HCT116 (cell line): ENCODE data around the gene C19orf85. TPM values are rescaled to one million over a fixed set of nuclear protein-coding genes. Genes with fewer than 3 reads are reported as not detected.

Source experiments
- ATAC-seq: fragments of 200-7000 bp; cut with Tn5 transposase; 2 replicates; pipeline ENCODE4 v1.9.1; 2020; ENCODE audit warnings: mild to moderate bottlenecking, moderate library complexity
- BruUV-seq: library from RNA; stranded (reverse); fragments of 400-500 nt; replicated peaks from 2 replicates; lab custom pipeline; 2021; lab: Mats Ljungman, UMichigan
- CTCF ChIA-PET: fragments of 300-600 bp; sonication (Branson Sonifier 250); formaldehyde crosslinking; loops from one replicate; lab custom pipeline; 2021; ENCODE audit warnings: antibody characterized with exemption; lab: Charles Lee
- POLR2A ChIA-PET: fragments of 300-600, 350-600 bp; sonication (Branson Sonifier 250); formaldehyde crosslinking; loops from one replicate; lab custom pipeline; 2021; ENCODE audit warnings: antibody characterized with exemption; lab: Charles Lee
- RAD21 ChIA-PET, 2 experiments: fragments of 300-600 bp; sonication (Branson Sonifier 250); formaldehyde crosslinking; loops; one replicate each; lab custom pipeline; 2023; ENCODE audit warnings: low total read pairs in 2 of 2; ENCODE audit not compliant: uncharacterized antibody in 2 of 2, unreplicated experiment in 2 of 2, low non-redundant PET in 1 of 2; lab: Charles Lee
- DNase-seq: peaks from one replicate; pipeline ENCODE4 v3.0.0-alpha.2; 2010; ENCODE audit warnings: low read depth, low spot score
- H2AFZ ChIP-seq: fragments of 200-600 bp; shearing (Covaris generic), sonication (generic); 2 replicates; pipeline ENCODE4 v1.6.1; 2017; ENCODE audit warnings: low read depth, mixed run types, mixed read lengths, antibody characterized with exemption, low read length; ENCODE audit not compliant: poor library complexity, severe bottlenecking
- H3K27ac ChIP-seq: 2 replicates; pipeline ENCODE4 v1.5.1; 2012; ENCODE audit warnings: low read depth, low read length
- H3K27me3 ChIP-seq: fragments of 200-600 bp; sonication (generic); 2 replicates; pipeline ENCODE4 v1.6.1; 2016; ENCODE audit warnings: mixed run types, low read length, mixed read lengths; ENCODE audit not compliant: insufficient read depth
- H3K36me3 ChIP-seq, 2 experiments: fragments of 200-500 bp in 1 of 2; fragments of 200-600 bp in 1 of 2; sonication (Bioruptor generic) in 1 of 2; sonication (generic) in 1 of 2; 2 replicates each; pipeline versions ENCODE4 v1.5.1 to v1.6.1; 2014 to 2016; ENCODE audit warnings: low read length in 2 of 2, inconsistent platforms in 1 of 2, mixed read lengths in 1 of 2, mixed run types in 1 of 2; ENCODE audit not compliant: insufficient read depth in 2 of 2, control insufficient read depth in 1 of 2
- H3K4me1 ChIP-seq, 2 experiments: fragments of 200-600 bp in 1 of 2; sonication (generic) in 1 of 2; 2 replicates each; pipeline versions ENCODE4 v1.5.1 to v1.6.1; 2012 to 2017; ENCODE audit warnings: low read length in 2 of 2, inconsistent platforms in 1 of 2, mild to moderate bottlenecking in 1 of 2, mixed read lengths in 1 of 2, mixed run types in 1 of 2, moderate library complexity in 1 of 2; ENCODE audit not compliant: insufficient read depth in 2 of 2, control insufficient read depth in 1 of 2
- H3K4me2 ChIP-seq: fragments of 200-600 bp; sonication (generic); 2 replicates; pipeline ENCODE4 v1.6.1; 2017; ENCODE audit warnings: mixed run types, low read length, mixed read lengths
- H3K4me3 ChIP-seq, 2 experiments: fragments of 200-600 bp in 1 of 2; sonication (generic) in 1 of 2; replicated peaks in 1 of 2; 2 replicates each; pipeline ENCODE4 v1.5.1; 2011 to 2016; ENCODE audit warnings: low read length in 2 of 2, control low read depth in 1 of 2, low read depth in 1 of 2, mild to moderate bottlenecking in 1 of 2, mixed read lengths in 1 of 2, mixed run types in 1 of 2
- H3K79me2 ChIP-seq: fragments of 200-600 bp; sonication (generic); 2 replicates; pipeline ENCODE4 v1.6.1; 2017; ENCODE audit warnings: mild to moderate bottlenecking, mixed run types, low read length, moderate library complexity, mixed read lengths; ENCODE audit not compliant: insufficient read depth
- H3K9ac ChIP-seq: fragments of 200-600 bp; sonication (generic); 2 replicates; pipeline ENCODE4 v1.6.1; 2016; ENCODE audit warnings: low read length, mixed read lengths
- H3K9me2 ChIP-seq: fragments of 200-600 bp; sonication (generic), shearing (Covaris generic); 2 replicates; pipeline ENCODE4 v1.6.1; 2017; ENCODE audit warnings: mixed run types, mild to moderate bottlenecking, moderate library complexity; ENCODE audit not compliant: insufficient read depth
- H3K9me3 ChIP-seq, 2 experiments: fragments of 200-500 bp in 1 of 2; fragments of 200-600 bp in 1 of 2; sonication (Bioruptor generic) in 1 of 2; sonication (generic) in 1 of 2; 2 replicates each; pipeline ENCODE4 v1.6.1; 2014 to 2017; ENCODE audit warnings: low read length in 2 of 2, mixed read lengths in 2 of 2, inconsistent platforms in 1 of 2, low read depth in 1 of 2, mild to moderate bottlenecking in 1 of 2, mixed run types in 1 of 2, moderate library complexity in 1 of 2; ENCODE audit not compliant: control insufficient read depth in 1 of 2, insufficient read depth in 1 of 2
- H4K20me1 ChIP-seq: fragments of 200-600 bp; sonication (generic), shearing (Covaris generic); 2 replicates; pipeline ENCODE4 v1.6.1; 2017; ENCODE audit warnings: mixed run types, mild to moderate bottlenecking, moderate library complexity; ENCODE audit not compliant: insufficient read depth
- EZH2 ChIP-seq: fragments of 200-600 bp; sonication (generic); IDR thresholded peaks from 2 replicates; pipeline ENCODE4 v1.6.1; 2017; ENCODE audit warnings: antibody characterized with exemption, mixed run types
- JUND ChIP-seq: IDR thresholded peaks from 2 replicates; pipeline ENCODE4 v1.6.1; 2012
- SP1 ChIP-seq: IDR thresholded peaks from 2 replicates; pipeline ENCODE4 v1.6.1; 2012; ENCODE audit warnings: low read depth
- TCF7L2 ChIP-seq: IDR thresholded peaks from 2 replicates; pipeline ENCODE4 v1.7.0; 2011; ENCODE audit warnings: borderline replicate concordance, inconsistent platforms; ENCODE audit not compliant: insufficient read depth, insufficient read length; ENCODE audit errors: extremely low read depth
- ZNF274 ChIP-seq: fragments of 200-500 bp; sonication (Bioruptor generic); IDR thresholded peaks from 2 replicates; pipeline ENCODE4 v1.6.1; 2014; ENCODE audit warnings: mild to moderate bottlenecking, low read depth, low read length, inconsistent platforms
- intact Hi-C: fragments of 100-400 bp; cut with micrococcal nuclease; formaldehyde crosslinking; loops from 2 replicates; pipeline ENCODE4 v1.10.0; 2022
- total RNA-seq: library from RNA; stranded (reverse); gene quantifications from one replicate; pipeline ENCODE4 v1.2.1, GENCODE V29; 2021; ENCODE audit not compliant: unreplicated experiment
- TF ChIP-seq, protein P1 (sequence below): IDR thresholded peaks from 2 replicates; pipeline ENCODE4 v1.6.1; 2011; ENCODE audit warnings: mild to moderate bottlenecking, low read length, moderate library complexity; ENCODE audit not compliant: insufficient replicate concordance; ENCODE audit errors: extremely low read depth
- TF ChIP-seq, protein P2 (sequence below): IDR thresholded peaks from 2 replicates; pipeline ENCODE4 v1.6.1; 2012; ENCODE audit warnings: low read depth

Gene C19orf85
- total RNA-seq, 1 experiment from 2014 or later = 0.34 TPM

DNA sequence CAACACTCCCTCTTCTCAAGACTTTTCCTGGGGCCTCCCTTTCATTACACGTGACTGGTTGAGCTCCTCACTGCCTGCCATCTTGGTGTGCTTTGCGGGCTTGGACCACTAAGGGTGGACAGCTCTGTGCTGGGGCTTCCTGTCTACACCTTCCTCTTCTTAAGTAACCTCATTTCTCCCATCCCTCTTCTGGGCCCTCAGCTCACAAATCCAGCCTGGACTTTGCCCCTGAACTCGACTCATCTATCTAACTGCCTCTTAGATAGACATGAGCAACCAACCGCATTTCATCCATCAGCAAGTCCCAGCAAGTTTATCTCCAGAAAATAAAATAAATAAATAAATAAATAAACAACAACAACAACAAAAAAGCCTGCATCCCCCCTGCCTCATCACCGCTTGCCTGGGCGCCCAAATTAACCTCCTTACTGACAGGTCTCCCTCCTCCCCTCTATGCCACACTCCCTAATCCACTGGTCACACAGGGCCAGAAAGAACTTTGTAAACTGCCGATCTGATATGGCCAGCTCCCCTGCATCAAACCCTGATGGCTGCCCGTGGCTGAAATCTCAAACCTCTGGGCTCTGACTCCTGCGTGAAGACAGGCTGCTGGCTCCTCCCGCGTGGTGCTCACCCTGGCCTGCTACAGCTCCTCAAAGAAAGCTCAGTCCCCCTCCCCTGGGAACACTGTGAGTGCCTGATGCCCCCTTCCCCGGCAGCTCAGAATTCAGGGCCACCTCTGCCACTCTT is 10.9 kb downstream of the C19orf85 start (continued):
- TF ChIP-seq EZH2 = no peak
- TF ChIP-seq, all 23 proteins: peak for 0

DNA sequence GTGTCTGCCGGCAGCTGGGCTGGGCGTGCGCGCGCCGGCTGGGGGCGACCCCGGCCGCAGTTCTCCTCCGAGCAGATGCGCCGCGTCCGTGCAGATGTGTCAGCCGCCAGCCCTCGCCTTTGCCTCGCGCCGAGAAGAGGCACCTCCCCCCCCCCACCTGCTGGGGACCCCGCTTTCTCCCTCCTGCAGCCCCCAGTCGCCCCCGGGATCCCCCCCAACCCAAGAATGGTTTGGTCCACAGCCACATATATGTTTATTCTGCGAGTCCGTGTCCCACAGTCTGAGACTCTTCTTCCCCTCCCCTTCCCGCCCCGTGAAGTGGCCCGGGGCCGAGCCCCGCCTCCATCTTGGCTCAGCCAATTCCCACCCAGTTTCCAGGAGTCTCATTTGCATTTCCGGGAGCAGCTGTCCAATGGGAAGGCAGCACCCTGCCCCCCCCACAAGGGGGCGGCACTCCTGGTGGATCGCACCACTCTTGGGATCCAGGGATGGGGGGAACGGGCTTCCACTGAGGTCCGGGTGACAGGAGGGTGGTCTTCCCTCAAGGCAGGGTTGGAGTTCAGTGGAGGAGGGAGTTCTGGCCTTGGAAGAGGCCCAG is 11.7 kb downstream of the C19orf85 start:
- intact Hi-C loops = no loop called here

More for the DNA sequence above, 11.7 kb downstream of the C19orf85 start:
- Histone ChIP-seq H3K4me1 (peaks cover 0 to 5% of the 10 kb centered on the region in 2 experiments; a peak in 2 of 4 replicates), H3K36me3 (no peaks in the 10 kb centered on the region; a peak in 1 of 4 replicates), H3K9me3 (no peaks in the 10 kb centered on the region), H3K27me3 (no peaks in the 10 kb centered on the region), H2AFZ (no peak overlapping the region), H3K4me3 (no peak overlapping the region), H3K27ac (no peak overlapping the region), H3K4me2 (no peak overlapping the region), H3K9me2 (no peaks in the 10 kb centered on the region), H3K9ac (no peak overlapping the region), H3K79me2 (no peaks in the 10 kb centered on the region), H4K20me1 (no peaks in the 10 kb centered on the region)
- ChIA-PET POLR2A (interaction anchor here (1.4 kb wide), 1 partner anchor 45 kb away, joined by 5 read pairs; the partner anchor contains the start of gene UBE2S), RAD21 (no interaction called here), CTCF (interaction anchor here (1.1 kb wide), 1 partner anchor 9 kb away, joined by 3 read pairs; the partner anchor contains the start of gene ISOC2)
- DNase-seq (no peak), ATAC-seq (peak; percentile 89)
- TF ChIP-seq, protein P1, sequence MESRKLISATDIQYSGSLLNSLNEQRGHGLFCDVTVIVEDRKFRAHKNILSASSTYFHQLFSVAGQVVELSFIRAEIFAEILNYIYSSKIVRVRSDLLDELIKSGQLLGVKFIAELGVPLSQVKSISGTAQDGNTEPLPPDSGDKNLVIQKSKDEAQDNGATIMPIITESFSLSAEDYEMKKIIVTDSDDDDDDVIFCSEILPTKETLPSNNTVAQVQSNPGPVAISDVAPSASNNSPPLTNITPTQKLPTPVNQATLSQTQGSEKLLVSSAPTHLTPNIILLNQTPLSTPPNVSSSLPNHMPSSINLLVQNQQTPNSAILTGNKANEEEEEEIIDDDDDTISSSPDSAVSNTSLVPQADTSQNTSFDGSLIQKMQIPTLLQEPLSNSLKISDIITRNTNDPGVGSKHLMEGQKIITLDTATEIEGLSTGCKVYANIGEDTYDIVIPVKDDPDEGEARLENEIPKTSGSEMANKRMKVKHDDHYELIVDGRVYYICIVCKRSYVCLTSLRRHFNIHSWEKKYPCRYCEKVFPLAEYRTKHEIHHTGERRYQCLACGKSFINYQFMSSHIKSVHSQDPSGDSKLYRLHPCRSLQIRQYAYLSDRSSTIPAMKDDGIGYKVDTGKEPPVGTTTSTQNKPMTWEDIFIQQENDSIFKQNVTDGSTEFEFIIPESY = no peak
- TF ChIP-seq, protein P2, sequence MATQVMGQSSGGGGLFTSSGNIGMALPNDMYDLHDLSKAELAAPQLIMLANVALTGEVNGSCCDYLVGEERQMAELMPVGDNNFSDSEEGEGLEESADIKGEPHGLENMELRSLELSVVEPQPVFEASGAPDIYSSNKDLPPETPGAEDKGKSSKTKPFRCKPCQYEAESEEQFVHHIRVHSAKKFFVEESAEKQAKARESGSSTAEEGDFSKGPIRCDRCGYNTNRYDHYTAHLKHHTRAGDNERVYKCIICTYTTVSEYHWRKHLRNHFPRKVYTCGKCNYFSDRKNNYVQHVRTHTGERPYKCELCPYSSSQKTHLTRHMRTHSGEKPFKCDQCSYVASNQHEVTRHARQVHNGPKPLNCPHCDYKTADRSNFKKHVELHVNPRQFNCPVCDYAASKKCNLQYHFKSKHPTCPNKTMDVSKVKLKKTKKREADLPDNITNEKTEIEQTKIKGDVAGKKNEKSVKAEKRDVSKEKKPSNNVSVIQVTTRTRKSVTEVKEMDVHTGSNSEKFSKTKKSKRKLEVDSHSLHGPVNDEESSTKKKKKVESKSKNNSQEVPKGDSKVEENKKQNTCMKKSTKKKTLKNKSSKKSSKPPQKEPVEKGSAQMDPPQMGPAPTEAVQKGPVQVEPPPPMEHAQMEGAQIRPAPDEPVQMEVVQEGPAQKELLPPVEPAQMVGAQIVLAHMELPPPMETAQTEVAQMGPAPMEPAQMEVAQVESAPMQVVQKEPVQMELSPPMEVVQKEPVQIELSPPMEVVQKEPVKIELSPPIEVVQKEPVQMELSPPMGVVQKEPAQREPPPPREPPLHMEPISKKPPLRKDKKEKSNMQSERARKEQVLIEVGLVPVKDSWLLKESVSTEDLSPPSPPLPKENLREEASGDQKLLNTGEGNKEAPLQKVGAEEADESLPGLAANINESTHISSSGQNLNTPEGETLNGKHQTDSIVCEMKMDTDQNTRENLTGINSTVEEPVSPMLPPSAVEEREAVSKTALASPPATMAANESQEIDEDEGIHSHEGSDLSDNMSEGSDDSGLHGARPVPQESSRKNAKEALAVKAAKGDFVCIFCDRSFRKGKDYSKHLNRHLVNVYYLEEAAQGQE = no peak
- TF ChIP-seq TCF7L2 (no peak), ZNF274 (no peak), SP1 (peak; percentile 63), JUND (no peak)
- BruUV-seq = no TSS peak
